Activated B cell treated with CpG ODN at 0.5 μM for 24 hours (primary cell): ENCODE results near the gene RHEB. TPM values are rescaled to one million over a fixed set of nuclear protein-coding genes. Genes with fewer than 3 reads are reported as not detected.
A peak's percentile ranks its signal among the peaks of the same experiment; 100 is the strongest.

Experiments used
- ATAC-seq: fragments of 200-7000 bp; cut with Tn5 transposase; one replicate; pipeline ENCODE4 v1.10.0; 2021; ENCODE audit warnings: low read depth, mild to moderate bottlenecking, moderate library complexity
- CTCF ChIA-PET: fragments of 350-600 bp; sonication (Branson Sonifier 250); formaldehyde crosslinking; loops from one replicate; lab custom pipeline; 2021; ENCODE audit warnings: antibody characterized with exemption; lab: Charles Lee
- POLR2A ChIA-PET: fragments of 350-600 bp; sonication (Branson Sonifier 250); formaldehyde crosslinking; loops from one replicate; lab custom pipeline; 2021; ENCODE audit warnings: antibody characterized with exemption; lab: Charles Lee
- DNase-seq: peaks from one replicate; pipeline ENCODE4 v3.0.0; 2022
- H3K27ac Mint-ChIP-seq: one replicate; pipeline ENCODE4 v1.8.0; 2020; ENCODE audit warnings: mixed read lengths
- H3K27me3 Mint-ChIP-seq: one replicate; pipeline ENCODE4 v1.8.0; 2021; ENCODE audit warnings: mixed read lengths
- H3K36me3 Mint-ChIP-seq: one replicate; pipeline ENCODE4 v1.8.0; 2021; ENCODE audit warnings: low read depth, mixed read lengths
- H3K4me1 Mint-ChIP-seq: one replicate; pipeline ENCODE4 v1.8.0; 2021; ENCODE audit warnings: mixed read lengths
- H3K4me3 Mint-ChIP-seq: one replicate; pipeline ENCODE4 v1.8.0; 2020; ENCODE audit warnings: mild to moderate bottlenecking, mixed read lengths
- H3K9me3 Mint-ChIP-seq: one replicate; pipeline ENCODE4 v1.8.0; 2020; ENCODE audit warnings: mixed read lengths
- intact Hi-C: fragments of 100-400 bp; cut with micrococcal nuclease; formaldehyde crosslinking; loops from one replicate; pipeline ENCODE4 v1.15.1; 2024
- total RNA-seq: library from RNA; stranded (reverse); gene quantifications from 2 replicates; pipeline ENCODE4 v1.2.3, GENCODE V29; 2022
- TF ChIP-seq, protein P1 (sequence below): fragments of 200-600 bp; IDR thresholded peaks from one replicate; pipeline ENCODE4 v1.8.0; 2022; ENCODE audit warnings: antibody characterized with exemption, mild to moderate bottlenecking

The RHEB gene
- total RNA-seq, 1 donor from 2014 or later = 32.8 TPM

DNA sequence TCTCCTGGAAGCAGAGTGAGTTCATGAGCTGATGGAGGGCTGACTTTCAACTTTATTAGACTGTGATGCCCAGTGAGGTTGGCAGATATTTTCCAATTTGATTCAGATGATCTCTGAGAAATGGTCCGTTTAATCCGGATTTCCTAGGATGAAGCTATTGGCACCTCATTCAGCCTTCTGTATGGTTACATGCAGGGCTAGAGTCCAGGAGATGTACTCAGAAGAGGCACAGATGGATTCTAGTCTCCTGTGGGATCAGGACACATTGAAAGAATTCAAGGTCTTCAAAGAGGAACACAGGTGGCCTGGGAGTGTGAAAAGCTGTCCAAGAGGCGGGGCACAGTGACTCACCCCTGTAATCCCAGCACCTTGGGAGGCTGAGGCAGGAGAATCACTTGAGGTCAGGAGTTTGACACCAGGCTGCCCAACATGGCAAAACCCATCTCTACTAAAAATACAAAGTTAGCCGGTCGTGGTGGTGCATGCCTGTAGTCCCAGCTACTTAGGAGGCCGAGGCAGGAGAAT is 23.0 kb upstream of the RHEB start:
- intact Hi-C loops = no loop called here
- H3K36me3 Mint-ChIP-seq = no peaks in the 10 kb centered on the region
- H3K27me3 Mint-ChIP-seq = peaks cover 29% of the 10 kb centered on the region
- no peaks in the 10 kb centered on the region for H3K4me1 Mint-ChIP-seq
- DNase-seq = no peak
- ChIA-PET POLR2A (no interaction called here), CTCF (no interaction called here)
- TF ChIP-seq, protein P1, sequence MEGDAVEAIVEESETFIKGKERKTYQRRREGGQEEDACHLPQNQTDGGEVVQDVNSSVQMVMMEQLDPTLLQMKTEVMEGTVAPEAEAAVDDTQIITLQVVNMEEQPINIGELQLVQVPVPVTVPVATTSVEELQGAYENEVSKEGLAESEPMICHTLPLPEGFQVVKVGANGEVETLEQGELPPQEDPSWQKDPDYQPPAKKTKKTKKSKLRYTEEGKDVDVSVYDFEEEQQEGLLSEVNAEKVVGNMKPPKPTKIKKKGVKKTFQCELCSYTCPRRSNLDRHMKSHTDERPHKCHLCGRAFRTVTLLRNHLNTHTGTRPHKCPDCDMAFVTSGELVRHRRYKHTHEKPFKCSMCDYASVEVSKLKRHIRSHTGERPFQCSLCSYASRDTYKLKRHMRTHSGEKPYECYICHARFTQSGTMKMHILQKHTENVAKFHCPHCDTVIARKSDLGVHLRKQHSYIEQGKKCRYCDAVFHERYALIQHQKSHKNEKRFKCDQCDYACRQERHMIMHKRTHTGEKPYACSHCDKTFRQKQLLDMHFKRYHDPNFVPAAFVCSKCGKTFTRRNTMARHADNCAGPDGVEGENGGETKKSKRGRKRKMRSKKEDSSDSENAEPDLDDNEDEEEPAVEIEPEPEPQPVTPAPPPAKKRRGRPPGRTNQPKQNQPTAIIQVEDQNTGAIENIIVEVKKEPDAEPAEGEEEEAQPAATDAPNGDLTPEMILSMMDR = no peak
- H3K27ac Mint-ChIP-seq = peak overlapping the region; percentile 30
- H3K4me3 Mint-ChIP-seq = no peak overlapping the region
- no peak for ATAC-seq
- no peaks in the 10 kb centered on the region for H3K9me3 Mint-ChIP-seq

DNA sequence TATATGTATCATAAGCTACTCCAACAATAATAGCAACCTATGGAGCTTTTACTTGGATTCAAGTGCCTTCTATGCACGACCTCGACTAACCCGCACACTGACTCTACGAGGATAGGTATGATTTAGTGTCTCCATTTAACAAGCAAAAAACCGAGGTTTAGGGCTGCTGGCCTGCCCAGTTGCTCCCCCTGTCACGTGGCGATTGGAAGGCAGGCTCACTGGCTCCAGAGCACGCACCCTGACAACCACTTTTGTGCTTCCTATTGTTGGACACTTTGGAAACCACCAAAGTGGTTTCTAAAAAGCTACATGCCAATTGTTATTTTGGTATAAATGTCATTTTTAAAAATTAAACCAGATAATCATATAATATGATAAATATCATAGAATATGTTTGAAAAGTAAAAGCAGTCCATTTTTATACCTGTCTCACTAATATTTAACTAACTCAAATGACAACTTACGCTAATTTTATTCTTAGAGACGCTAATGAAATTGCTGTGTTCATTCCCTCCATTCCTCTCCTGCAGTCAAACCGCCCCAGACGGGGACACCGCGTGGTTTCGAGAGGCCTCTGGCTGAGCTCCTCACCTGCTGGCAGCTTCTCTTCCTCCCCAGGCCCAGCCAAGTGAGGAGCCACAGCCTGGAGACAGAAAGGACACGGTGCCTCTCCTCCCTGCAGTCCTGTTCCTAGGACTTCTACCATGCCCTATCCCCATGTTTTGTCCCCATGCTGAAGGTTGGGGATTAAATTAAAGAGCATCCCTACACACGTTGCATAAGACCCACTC is 22.2 kb upstream of the RHEB start:
- Mint-ChIP-seq H3K4me1 (no peaks in the 10 kb centered on the region), H3K9me3 (peaks cover 1% of the 10 kb centered on the region), H3K36me3 (no peaks in the 10 kb centered on the region), H3K4me3 (no peak overlapping the region), H3K27me3 (peaks cover 32% of the 10 kb centered on the region), H3K27ac (no peak overlapping the region)
- intact Hi-C loops = no loop called here
- DNase-seq (no peak), ATAC-seq (no peak)
- TF ChIP-seq, protein P1 = no peak
- POLR2A ChIA-PET = no interaction called here
- CTCF ChIA-PET = no interaction called here

DNA sequence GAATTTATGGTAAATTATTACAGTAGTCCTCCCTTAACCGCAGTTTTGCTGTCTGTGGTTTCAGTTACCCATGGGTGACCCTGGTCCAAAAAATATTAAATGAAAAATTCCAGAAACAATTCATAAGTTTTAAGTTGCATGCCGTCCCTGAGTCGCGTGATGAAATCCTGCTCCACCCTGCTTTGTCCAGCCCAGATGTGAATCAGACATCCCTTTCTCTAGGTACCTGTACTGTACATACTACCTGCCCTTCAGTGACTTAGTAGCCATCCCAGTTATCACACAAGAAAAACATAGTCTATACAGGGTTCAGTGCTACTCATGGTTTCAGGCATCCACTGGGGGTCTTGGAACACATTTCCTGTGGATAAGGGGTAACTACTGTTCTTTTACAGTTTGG is 20.5 kb upstream of the RHEB start:
- Mint-ChIP-seq H3K27ac (no peak overlapping the region), H3K27me3 (peaks cover 31% of the 10 kb centered on the region), H3K4me1 (no peaks in the 10 kb centered on the region), H3K4me3 (no peak overlapping the region), H3K36me3 (no peaks in the 10 kb centered on the region), H3K9me3 (peaks cover 3% of the 10 kb centered on the region)
- DNase-seq (no peak), ATAC-seq (no peak)
- intact Hi-C loops = no loop called here
- TF ChIP-seq, protein P1 = no peak
- ChIA-PET POLR2A (no interaction called here), CTCF (no interaction called here)

DNA sequence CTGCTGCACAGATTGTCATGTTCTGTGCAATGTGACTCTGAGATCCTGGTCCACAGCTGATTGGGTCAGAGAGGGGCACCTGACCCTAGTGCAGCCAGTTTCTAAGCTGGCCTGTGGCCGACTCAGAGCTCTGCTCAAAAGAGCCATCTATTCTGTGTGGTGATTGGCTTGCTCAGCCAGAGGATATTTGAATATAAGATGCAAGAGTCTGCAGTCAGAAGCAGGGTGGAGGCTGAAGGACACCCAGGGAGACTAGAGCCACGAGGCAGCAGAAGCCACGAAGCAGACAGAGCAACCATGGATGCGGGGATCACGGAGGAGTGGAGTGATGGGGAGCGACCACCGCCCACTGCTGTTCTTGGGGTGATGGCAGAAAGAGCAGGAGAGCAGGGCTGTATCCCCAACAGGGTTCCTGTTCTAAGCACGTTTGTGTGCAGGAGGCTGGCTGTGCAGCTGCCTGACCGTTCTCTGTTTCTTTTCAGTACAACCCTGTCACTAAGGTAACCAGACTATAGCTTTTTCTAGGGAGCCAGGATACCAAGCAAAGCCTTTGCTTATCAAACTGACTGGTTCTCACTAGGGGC is 19.5 kb upstream of the RHEB start:
- ChIA-PET POLR2A (no interaction called here), CTCF (interaction anchor here (0.6 to 1.1 kb wide), 2 partner anchors 221 to 312 kb away, joined by 3 read pairs; partner anchors contain the start of gene ABCF2)
- H3K9me3 Mint-ChIP-seq = peaks cover 3% of the 10 kb centered on the region
- TF ChIP-seq, protein P1 = no peak
- H3K4me3 Mint-ChIP-seq = no peak overlapping the region
- no peak overlapping the region for H3K27ac Mint-ChIP-seq
- no peaks in the 10 kb centered on the region for H3K4me1 Mint-ChIP-seq
- DNase-seq (no peak), ATAC-seq (peak; percentile 64)
- H3K27me3 Mint-ChIP-seq = peaks cover 28% of the 10 kb centered on the region
- H3K36me3 Mint-ChIP-seq = no peaks in the 10 kb centered on the region
- intact Hi-C loops = no loop called here
